GM23338 (cell line): ENCODE measurements around the gene PSMC4. TPM values are rescaled to one million over a fixed set of nuclear protein-coding genes. Genes with fewer than 3 reads are reported as not detected.

ENCODE experiments used
- ATAC-seq: fragments of 200-7000 bp; cut with Tn5 transposase; 3 replicates; pipeline ENCODE4 v1.9.1; 2020
- DNase-seq: peaks from one replicate; pipeline ENCODE4 v3.0.0-alpha.2; 2015; ENCODE audit warnings: low spot score
- H2AFZ ChIP-seq: fragments of 200-600 bp; sonication (generic); 2 replicates; pipeline ENCODE4 v1.8.0; 2016; ENCODE audit warnings: antibody characterized with exemption, mild to moderate bottlenecking, moderate library complexity
- H3F3A ChIP-seq: fragments of 200-600 bp; sonication (generic); replicated peaks from 2 replicates; pipeline ENCODE4 v1.8.0; 2017; ENCODE audit warnings: antibody characterized with exemption, mixed run types, low read depth
- H3K27ac ChIP-seq: fragments of 200-600 bp; sonication (generic); 2 replicates; pipeline ENCODE4 v1.6.1; 2016; ENCODE audit warnings: low read depth
- H3K27me3 ChIP-seq: fragments of 200-600 bp; sonication (generic); 2 replicates; pipeline ENCODE4 v1.8.0; 2016; ENCODE audit warnings: mild to moderate bottlenecking, mixed run types, moderate library complexity; ENCODE audit not compliant: insufficient read depth
- H3K36me3 ChIP-seq: fragments of 200-600 bp; sonication (generic); 2 replicates; pipeline ENCODE4 v1.8.0; 2016; ENCODE audit warnings: mild to moderate bottlenecking; ENCODE audit not compliant: insufficient read depth
- H3K4me1 ChIP-seq: fragments of 200-600 bp; sonication (generic); 2 replicates; pipeline ENCODE4 v1.8.0; 2016; ENCODE audit warnings: mild to moderate bottlenecking, moderate library complexity; ENCODE audit not compliant: insufficient read depth
- H3K4me2 ChIP-seq: fragments of 200-600 bp; sonication (generic); 2 replicates; pipeline ENCODE4 v1.7.1; 2017; ENCODE audit warnings: mixed run types
- H3K4me3 ChIP-seq: fragments of 200-600 bp; sonication (generic); 2 replicates; pipeline ENCODE4 v1.6.1; 2016; ENCODE audit warnings: mixed run types
- H3K79me2 ChIP-seq: fragments of 200-600 bp; sonication (generic); replicated peaks from 2 replicates; pipeline ENCODE4 v1.8.0; 2017; ENCODE audit warnings: mild to moderate bottlenecking; ENCODE audit not compliant: insufficient read depth
- H3K9me2 ChIP-seq: fragments of 200-600 bp; sonication (generic); 2 replicates; pipeline ENCODE4 v1.8.0; 2017; ENCODE audit not compliant: insufficient read depth
- H4K20me1 ChIP-seq: fragments of 200-600 bp; sonication (generic); replicated peaks from 2 replicates; pipeline ENCODE4 v1.8.0; 2017; ENCODE audit warnings: mild to moderate bottlenecking; ENCODE audit not compliant: insufficient read depth
- H3K27ac Mint-ChIP-seq: 2 replicates; pipeline ENCODE4 v1.8.0; 2020; ENCODE audit warnings: inconsistent platforms, mild to moderate bottlenecking, moderate library complexity, mixed read lengths
- H3K27me3 Mint-ChIP-seq: 3 replicates; pipeline ENCODE4 v1.8.0; 2022; ENCODE audit warnings: low read depth, mild to moderate bottlenecking, moderate library complexity, mixed read lengths, inconsistent platforms; ENCODE audit not compliant: insufficient read depth, poor library complexity
- H3K36me3 Mint-ChIP-seq: 3 replicates; pipeline ENCODE4 v1.8.0; 2021; ENCODE audit warnings: low read depth, mild to moderate bottlenecking, inconsistent platforms, moderate library complexity, mixed read lengths
- H3K4me1 Mint-ChIP-seq: 3 replicates; pipeline ENCODE4 v1.8.0; 2020; ENCODE audit warnings: mild to moderate bottlenecking, inconsistent platforms, mixed read lengths
- H3K4me3 Mint-ChIP-seq: 3 replicates; pipeline ENCODE4 v1.8.0; 2021; ENCODE audit warnings: moderate library complexity, mild to moderate bottlenecking, inconsistent platforms, mixed read lengths
- H3K9me3 Mint-ChIP-seq: 3 replicates; pipeline ENCODE4 v1.8.0; 2020; ENCODE audit warnings: moderate library complexity, mild to moderate bottlenecking, inconsistent platforms, mixed read lengths
- EZH2 ChIP-seq: fragments of 200-600 bp; sonication (generic); IDR thresholded peaks from one replicate; pipeline ENCODE4 v1.8.0; 2017; ENCODE audit warnings: antibody characterized with exemption, mild to moderate bottlenecking, low read depth; ENCODE audit not compliant: unreplicated experiment
- EZH2phosphoT487 ChIP-seq: fragments of 200-600 bp; sonication (generic); IDR thresholded peaks from one replicate; pipeline ENCODE4 v1.8.1; 2018; ENCODE audit warnings: antibody characterized with exemption; ENCODE audit not compliant: unreplicated experiment
- NANOG ChIP-seq: IDR thresholded peaks from 2 replicates; pipeline ENCODE4 v1.6.1; 2016; ENCODE audit warnings: antibody characterized with exemption, borderline replicate concordance
- POLR2AphosphoS5 ChIP-seq: IDR thresholded peaks from 2 replicates; pipeline ENCODE4 v1.6.1; 2016; ENCODE audit warnings: antibody characterized with exemption, low read depth
- STAT1 ChIP-seq: IDR thresholded peaks from one replicate; pipeline ENCODE4 v1.6.1; 2016; ENCODE audit warnings: antibody characterized with exemption; ENCODE audit not compliant: unreplicated experiment
- ZNF114 ChIP-seq: fragments of 250-450 bp; sonication (Bioruptor Pico); IDR thresholded peaks from 2 replicates; pipeline ENCODE4 v1.5.0; 2020; ENCODE audit warnings: mild to moderate bottlenecking, moderate library complexity
- ZNF331 ChIP-seq: fragments of 250-450 bp; sonication (Bioruptor Pico); IDR thresholded peaks from 2 replicates; pipeline ENCODE4 v1.5.0; 2020; ENCODE audit warnings: low read depth, mild to moderate bottlenecking, moderate library complexity
- polyA plus RNA-seq: library from polyadenylated mRNA; unstranded; fragments of >200 nt; fragmentation: Nextera tagmentation; extraction: Ambion mirVana; gene quantifications from 2 replicates; pipeline ENCODE4 v1.2.1, GENCODE V29; 2016
- total RNA-seq: library from RNA; depleted of rRNA; stranded (reverse); fragments of >200 nt; shearing (Covaris generic); gene quantifications from 2 replicates; pipeline ENCODE4 v1.2.3, GENCODE V29; 2014
- TF ChIP-seq, protein P1 (sequence below): IDR thresholded peaks from one replicate; pipeline ENCODE4 v1.6.1; 2018; ENCODE audit warnings: antibody characterized with exemption; ENCODE audit not compliant: unreplicated experiment
- TF ChIP-seq, protein P2 (sequence below): fragments of 250-450 bp; sonication (Bioruptor Pico); IDR thresholded peaks from 2 replicates; pipeline ENCODE4 v1.5.0; 2020; ENCODE audit warnings: mild to moderate bottlenecking, moderate library complexity
- TF ChIP-seq, protein P3 (sequence below), 2 experiments: fragments of 200-600 bp in 1 of 2; sonication (generic) in 1 of 2; conservative IDR thresholded peaks; 2 replicates each; pipeline versions ENCODE4 v1.5.1 to v1.6.1; 2016 to 2017; ENCODE audit warnings: antibody characterized with exemption in 2 of 2, low read depth in 2 of 2, mild to moderate bottlenecking in 2 of 2, moderate library complexity in 1 of 2
- TF ChIP-seq, protein P4 (sequence below): IDR thresholded peaks from 2 replicates; pipeline ENCODE4 v1.6.1; 2016; ENCODE audit warnings: antibody characterized with exemption

Gene PSMC4
- total and polyA plus RNA-seq, 2 experiments from 2014 or later: 135 to 147 TPM

DNA sequence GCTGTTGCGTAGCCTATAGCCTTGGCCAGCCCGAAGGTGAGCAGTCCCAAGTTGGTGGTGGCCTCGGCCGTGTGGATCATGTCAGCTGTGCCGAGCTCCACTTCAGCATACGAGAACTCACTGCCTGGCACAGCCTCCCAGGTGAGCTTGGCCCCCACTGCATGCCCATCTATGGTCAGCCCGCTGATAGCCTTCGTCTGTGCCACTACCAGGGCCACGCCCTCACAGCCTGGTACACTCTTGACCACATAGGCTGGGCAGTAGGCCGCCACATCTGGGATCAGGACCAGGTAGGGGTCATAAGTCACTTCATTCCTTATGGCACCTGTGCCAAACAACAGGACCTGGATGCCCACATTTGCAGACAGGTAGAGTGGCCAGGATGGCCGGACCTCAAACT is 43.9 kb upstream of the PSMC4 start:
- H3K27ac Mint-ChIP-seq: no peak overlapping the region
- Histone ChIP-seq H3K4me2 (no peak overlapping the region), H3K9me2 (no peaks in the 10 kb centered on the region), H3K4me3 (no peak overlapping the region), H2AFZ (no peak overlapping the region), H3K4me1 (no peaks in the 10 kb centered on the region), H3F3A (no peaks in the 10 kb centered on the region), H3K27me3 (no peaks in the 10 kb centered on the region), H3K27ac (no peak overlapping the region), H4K20me1 (no peaks in the 10 kb centered on the region), H3K36me3 (no peaks in the 10 kb centered on the region), H3K79me2 (no peaks in the 10 kb centered on the region)
- TF ChIP-seq EZH2phosphoT487 (no peak), ZNF114 (CRISPR knock-in tag) (no peak), POLR2AphosphoS5 (no peak), EZH2 (no peak), ZNF331 (CRISPR knock-in tag) (no peak), STAT1 (no peak), NANOG (no peak)
- TF ChIP-seq, protein P1, sequence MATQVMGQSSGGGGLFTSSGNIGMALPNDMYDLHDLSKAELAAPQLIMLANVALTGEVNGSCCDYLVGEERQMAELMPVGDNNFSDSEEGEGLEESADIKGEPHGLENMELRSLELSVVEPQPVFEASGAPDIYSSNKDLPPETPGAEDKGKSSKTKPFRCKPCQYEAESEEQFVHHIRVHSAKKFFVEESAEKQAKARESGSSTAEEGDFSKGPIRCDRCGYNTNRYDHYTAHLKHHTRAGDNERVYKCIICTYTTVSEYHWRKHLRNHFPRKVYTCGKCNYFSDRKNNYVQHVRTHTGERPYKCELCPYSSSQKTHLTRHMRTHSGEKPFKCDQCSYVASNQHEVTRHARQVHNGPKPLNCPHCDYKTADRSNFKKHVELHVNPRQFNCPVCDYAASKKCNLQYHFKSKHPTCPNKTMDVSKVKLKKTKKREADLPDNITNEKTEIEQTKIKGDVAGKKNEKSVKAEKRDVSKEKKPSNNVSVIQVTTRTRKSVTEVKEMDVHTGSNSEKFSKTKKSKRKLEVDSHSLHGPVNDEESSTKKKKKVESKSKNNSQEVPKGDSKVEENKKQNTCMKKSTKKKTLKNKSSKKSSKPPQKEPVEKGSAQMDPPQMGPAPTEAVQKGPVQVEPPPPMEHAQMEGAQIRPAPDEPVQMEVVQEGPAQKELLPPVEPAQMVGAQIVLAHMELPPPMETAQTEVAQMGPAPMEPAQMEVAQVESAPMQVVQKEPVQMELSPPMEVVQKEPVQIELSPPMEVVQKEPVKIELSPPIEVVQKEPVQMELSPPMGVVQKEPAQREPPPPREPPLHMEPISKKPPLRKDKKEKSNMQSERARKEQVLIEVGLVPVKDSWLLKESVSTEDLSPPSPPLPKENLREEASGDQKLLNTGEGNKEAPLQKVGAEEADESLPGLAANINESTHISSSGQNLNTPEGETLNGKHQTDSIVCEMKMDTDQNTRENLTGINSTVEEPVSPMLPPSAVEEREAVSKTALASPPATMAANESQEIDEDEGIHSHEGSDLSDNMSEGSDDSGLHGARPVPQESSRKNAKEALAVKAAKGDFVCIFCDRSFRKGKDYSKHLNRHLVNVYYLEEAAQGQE: no peak
- TF ChIP-seq, protein P2, sequence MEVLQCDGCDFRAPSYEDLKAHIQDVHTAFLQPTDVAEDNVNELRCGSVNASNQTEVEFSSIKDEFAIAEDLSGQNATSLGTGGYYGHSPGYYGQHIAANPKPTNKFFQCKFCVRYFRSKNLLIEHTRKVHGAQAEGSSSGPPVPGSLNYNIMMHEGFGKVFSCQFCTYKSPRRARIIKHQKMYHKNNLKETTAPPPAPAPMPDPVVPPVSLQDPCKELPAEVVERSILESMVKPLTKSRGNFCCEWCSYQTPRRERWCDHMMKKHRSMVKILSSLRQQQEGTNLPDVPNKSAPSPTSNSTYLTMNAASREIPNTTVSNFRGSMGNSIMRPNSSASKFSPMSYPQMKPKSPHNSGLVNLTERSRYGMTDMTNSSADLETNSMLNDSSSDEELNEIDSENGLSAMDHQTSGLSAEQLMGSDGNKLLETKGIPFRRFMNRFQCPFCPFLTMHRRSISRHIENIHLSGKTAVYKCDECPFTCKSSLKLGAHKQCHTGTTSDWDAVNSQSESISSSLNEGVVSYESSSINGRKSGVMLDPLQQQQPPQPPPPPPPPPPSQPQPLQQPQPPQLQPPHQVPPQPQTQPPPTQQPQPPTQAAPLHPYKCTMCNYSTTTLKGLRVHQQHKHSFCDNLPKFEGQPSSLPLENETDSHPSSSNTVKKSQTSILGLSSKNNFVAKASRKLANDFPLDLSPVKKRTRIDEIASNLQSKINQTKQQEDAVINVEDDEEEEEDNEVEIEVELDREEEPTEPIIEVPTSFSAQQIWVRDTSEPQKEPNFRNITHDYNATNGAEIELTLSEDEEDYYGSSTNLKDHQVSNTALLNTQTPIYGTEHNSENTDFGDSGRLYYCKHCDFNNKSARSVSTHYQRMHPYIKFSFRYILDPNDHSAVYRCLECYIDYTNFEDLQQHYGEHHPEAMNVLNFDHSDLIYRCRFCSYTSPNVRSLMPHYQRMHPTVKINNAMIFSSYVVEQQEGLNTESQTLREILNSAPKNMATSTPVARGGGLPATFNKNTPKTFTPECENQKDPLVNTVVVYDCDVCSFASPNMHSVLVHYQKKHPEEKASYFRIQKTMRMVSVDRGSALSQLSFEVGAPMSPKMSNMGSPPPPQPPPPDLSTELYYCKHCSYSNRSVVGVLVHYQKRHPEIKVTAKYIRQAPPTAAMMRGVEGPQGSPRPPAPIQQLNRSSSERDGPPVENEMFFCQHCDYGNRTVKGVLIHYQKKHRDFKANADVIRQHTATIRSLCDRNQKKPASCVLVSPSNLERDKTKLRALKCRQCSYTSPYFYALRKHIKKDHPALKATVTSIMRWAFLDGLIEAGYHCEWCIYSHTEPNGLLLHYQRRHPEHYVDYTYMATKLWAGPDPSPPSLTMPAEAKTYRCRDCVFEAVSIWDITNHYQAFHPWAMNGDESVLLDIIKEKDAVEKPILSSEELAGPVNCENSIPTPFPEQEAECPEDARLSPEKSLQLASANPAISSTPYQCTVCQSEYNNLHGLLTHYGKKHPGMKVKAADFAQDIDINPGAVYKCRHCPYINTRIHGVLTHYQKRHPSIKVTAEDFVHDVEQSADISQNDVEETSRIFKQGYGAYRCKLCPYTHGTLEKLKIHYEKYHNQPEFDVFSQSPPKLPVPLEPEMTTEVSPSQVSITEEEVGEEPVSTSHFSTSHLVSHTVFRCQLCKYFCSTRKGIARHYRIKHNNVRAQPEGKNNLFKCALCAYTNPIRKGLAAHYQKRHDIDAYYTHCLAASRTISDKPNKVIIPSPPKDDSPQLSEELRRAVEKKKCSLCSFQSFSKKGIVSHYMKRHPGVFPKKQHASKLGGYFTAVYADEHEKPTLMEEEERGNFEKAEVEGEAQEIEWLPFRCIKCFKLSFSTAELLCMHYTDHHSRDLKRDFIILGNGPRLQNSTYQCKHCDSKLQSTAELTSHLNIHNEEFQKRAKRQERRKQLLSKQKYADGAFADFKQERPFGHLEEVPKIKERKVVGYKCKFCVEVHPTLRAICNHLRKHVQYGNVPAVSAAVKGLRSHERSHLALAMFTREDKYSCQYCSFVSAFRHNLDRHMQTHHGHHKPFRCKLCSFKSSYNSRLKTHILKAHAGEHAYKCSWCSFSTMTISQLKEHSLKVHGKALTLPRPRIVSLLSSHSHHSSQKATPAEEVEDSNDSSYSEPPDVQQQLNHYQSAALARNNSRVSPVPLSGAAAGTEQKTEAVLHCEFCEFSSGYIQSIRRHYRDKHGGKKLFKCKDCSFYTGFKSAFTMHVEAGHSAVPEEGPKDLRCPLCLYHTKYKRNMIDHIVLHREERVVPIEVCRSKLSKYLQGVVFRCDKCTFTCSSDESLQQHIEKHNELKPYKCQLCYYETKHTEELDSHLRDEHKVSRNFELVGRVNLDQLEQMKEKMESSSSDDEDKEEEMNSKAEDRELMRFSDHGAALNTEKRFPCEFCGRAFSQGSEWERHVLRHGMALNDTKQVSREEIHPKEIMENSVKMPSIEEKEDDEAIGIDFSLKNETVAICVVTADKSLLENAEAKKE: no peak
- TF ChIP-seq, protein P3, sequence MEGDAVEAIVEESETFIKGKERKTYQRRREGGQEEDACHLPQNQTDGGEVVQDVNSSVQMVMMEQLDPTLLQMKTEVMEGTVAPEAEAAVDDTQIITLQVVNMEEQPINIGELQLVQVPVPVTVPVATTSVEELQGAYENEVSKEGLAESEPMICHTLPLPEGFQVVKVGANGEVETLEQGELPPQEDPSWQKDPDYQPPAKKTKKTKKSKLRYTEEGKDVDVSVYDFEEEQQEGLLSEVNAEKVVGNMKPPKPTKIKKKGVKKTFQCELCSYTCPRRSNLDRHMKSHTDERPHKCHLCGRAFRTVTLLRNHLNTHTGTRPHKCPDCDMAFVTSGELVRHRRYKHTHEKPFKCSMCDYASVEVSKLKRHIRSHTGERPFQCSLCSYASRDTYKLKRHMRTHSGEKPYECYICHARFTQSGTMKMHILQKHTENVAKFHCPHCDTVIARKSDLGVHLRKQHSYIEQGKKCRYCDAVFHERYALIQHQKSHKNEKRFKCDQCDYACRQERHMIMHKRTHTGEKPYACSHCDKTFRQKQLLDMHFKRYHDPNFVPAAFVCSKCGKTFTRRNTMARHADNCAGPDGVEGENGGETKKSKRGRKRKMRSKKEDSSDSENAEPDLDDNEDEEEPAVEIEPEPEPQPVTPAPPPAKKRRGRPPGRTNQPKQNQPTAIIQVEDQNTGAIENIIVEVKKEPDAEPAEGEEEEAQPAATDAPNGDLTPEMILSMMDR (conservative IDR thresholded peaks at IDR 0.05; ENCODE audit: low read depth in 2 of 2): no peak
- TF ChIP-seq, protein P4, sequence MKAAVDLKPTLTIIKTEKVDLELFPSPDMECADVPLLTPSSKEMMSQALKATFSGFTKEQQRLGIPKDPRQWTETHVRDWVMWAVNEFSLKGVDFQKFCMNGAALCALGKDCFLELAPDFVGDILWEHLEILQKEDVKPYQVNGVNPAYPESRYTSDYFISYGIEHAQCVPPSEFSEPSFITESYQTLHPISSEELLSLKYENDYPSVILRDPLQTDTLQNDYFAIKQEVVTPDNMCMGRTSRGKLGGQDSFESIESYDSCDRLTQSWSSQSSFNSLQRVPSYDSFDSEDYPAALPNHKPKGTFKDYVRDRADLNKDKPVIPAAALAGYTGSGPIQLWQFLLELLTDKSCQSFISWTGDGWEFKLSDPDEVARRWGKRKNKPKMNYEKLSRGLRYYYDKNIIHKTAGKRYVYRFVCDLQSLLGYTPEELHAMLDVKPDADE: no peak
- H3K9me3 Mint-ChIP-seq: no peaks in the 10 kb centered on the region
- no peak for DNase-seq
- ATAC-seq: no peak
- peaks cover 3% of the 10 kb centered on the region; the same call in 1 of the 3 replicates for H3K4me1 Mint-ChIP-seq
- peaks cover 8% of the 10 kb centered on the region for H3K27me3 Mint-ChIP-seq
- no peak overlapping the region for H3K4me3 Mint-ChIP-seq
- H3K36me3 Mint-ChIP-seq: no peaks in the 10 kb centered on the region
